ENCODE data around the gene INPP4B. TPM values are rescaled to one million over a fixed set of nuclear protein-coding genes. Genes with fewer than 3 reads are reported as not detected.

Gene INPP4B
- total and polyA plus RNA-seq, 2 donors (not counting 1 experiment from before 2014, with no cell fraction given) = 0.03 TPM; not detected in 1

DNA sequence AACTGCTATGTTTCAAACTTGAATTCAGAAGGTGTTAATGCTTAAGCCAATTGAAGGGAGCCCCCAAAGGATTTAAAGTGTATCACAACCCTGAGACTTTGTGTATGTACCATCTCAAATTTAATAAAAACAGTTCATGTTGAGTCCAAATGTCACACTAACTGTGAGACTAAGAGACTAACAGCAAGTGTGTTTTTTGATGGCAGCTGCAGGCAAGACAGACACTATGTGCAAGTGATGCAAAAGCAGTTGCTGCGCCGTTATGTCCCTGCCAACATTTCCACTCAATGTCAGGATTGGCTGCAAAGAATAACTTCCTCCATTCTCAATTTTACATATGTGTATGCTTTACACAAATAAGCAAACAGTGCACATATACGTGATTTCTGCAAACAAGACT is 615.1 kb downstream of the INPP4B start:
- Mint-ChIP-seq H3K4me1 (no peaks in the 10 kb centered on the region), H3K4me3 (no peak overlapping the region), H3K27ac (no peak overlapping the region), H3K27me3 (no peaks in the 10 kb centered on the region), H3K9me3 (ENCODE audit: insufficient read depth) (no peaks in the 10 kb centered on the region)
- no peak for DNase-seq
- Histone ChIP-seq H3K9me3 (ENCODE audit: control extremely low read depth in 1 of 3, control insufficient read depth in 2 of 3, insufficient read depth in 1 of 3, low read length in 2 of 3) (no peaks in the 10 kb centered on the region), H2AFZ (ENCODE audit: insufficient read depth, low read depth, low read length, poor library complexity, severe bottlenecking) (no peak overlapping the region), H3K36me3 (replicated peaks in 1 of 2; ENCODE audit: control extremely low read depth in 1 of 2, control insufficient read depth in 1 of 2, extremely low read depth in 1 of 2, insufficient read depth in 2 of 2, low read length in 1 of 2) (no peaks in the 10 kb centered on the region), H3K79me2 (ENCODE audit: control insufficient read depth, insufficient read depth, low read length) (no peaks in the 10 kb centered on the region), H3K4me1 (ENCODE audit: control insufficient read depth in 2 of 2, insufficient read depth in 2 of 2, low read length in 2 of 2) (no peaks in the 10 kb centered on the region), H3K4me2 (replicated peaks; ENCODE audit: low read depth, low read length, poor library complexity, severe bottlenecking) (no peak overlapping the region), H3K27ac (ENCODE audit: low read length in 2 of 2) (no peak overlapping the region), H3K27me3 (replicated peaks in 1 of 4; ENCODE audit: control extremely low read depth in 1 of 4, control insufficient read depth in 3 of 4, insufficient read depth in 4 of 4, low read length in 3 of 4) (no peaks in the 10 kb centered on the region), H3K9ac (ENCODE audit: low read length) (no peak overlapping the region), H4K20me1 (ENCODE audit: control insufficient read depth, insufficient read depth, low read length, poor library complexity, severe bottlenecking) (no peaks in the 10 kb centered on the region), H3K4me3 (ENCODE audit: control extremely low read depth in 1 of 5, extremely low read depth in 1 of 5, insufficient read depth in 1 of 5, low read depth in 2 of 5, low read length in 4 of 5) (no peak overlapping the region)
- intact Hi-C loops (cut with micrococcal nuclease) = no loop called here
- POLR2A ChIA-PET = no interaction called here
- 100% methylated on average over 2 of the region's 3 CpGs for WGBS (ENCODE audit: insufficient coverage)
- no peak for ATAC-seq (ENCODE audit: low read depth)
- CTCF ChIA-PET = no interaction called here
- TF ChIP-seq EZH2 (IDR thresholded peaks at IDR 0.05; ENCODE audit: borderline replicate concordance, insufficient read depth, low read depth, low read length, poor library complexity, severe bottlenecking) = no peak
- TF ChIP-seq, protein P1, sequence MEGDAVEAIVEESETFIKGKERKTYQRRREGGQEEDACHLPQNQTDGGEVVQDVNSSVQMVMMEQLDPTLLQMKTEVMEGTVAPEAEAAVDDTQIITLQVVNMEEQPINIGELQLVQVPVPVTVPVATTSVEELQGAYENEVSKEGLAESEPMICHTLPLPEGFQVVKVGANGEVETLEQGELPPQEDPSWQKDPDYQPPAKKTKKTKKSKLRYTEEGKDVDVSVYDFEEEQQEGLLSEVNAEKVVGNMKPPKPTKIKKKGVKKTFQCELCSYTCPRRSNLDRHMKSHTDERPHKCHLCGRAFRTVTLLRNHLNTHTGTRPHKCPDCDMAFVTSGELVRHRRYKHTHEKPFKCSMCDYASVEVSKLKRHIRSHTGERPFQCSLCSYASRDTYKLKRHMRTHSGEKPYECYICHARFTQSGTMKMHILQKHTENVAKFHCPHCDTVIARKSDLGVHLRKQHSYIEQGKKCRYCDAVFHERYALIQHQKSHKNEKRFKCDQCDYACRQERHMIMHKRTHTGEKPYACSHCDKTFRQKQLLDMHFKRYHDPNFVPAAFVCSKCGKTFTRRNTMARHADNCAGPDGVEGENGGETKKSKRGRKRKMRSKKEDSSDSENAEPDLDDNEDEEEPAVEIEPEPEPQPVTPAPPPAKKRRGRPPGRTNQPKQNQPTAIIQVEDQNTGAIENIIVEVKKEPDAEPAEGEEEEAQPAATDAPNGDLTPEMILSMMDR (IDR thresholded peaks at IDR 0.05) = no peak

GRCh38 chr4:142226014-142226413 is 620.1 kb downstream of the INPP4B start:
- H3K4me3 Mint-ChIP-seq = no peak overlapping the region
- CTCF ChIA-PET = no interaction called here

More at GRCh38 chr4:142226014-142226413, 620.1 kb downstream of the INPP4B start:
- no peak overlapping the region for H3K27ac Mint-ChIP-seq
- TF ChIP-seq, protein P1 (IDR thresholded peaks at IDR 0.05) = no peak
- no peak for TF ChIP-seq EZH2 (IDR thresholded peaks at IDR 0.05; ENCODE audit: borderline replicate concordance, insufficient read depth, low read depth, low read length, poor library complexity, severe bottlenecking)
- H3K4me2 ChIP-seq (replicated peaks; ENCODE audit: low read depth, low read length, poor library complexity, severe bottlenecking) = no peak overlapping the region
- no peak overlapping the region for H3K4me3 ChIP-seq (ENCODE audit: control extremely low read depth in 1 of 5, extremely low read depth in 1 of 5, insufficient read depth in 1 of 5, low read depth in 2 of 5, low read length in 4 of 5)
- intact Hi-C loops (cut with micrococcal nuclease) = no loop called here
- H3K4me1 Mint-ChIP-seq = no peaks in the 10 kb centered on the region
- no peaks in the 10 kb centered on the region for H3K9me3 Mint-ChIP-seq (ENCODE audit: insufficient read depth)
- H2AFZ ChIP-seq (ENCODE audit: insufficient read depth, low read depth, low read length, poor library complexity, severe bottlenecking) = no peak overlapping the region
- H3K79me2 ChIP-seq (ENCODE audit: control insufficient read depth, insufficient read depth, low read length) = no peaks in the 10 kb centered on the region
- H3K9me3 ChIP-seq (ENCODE audit: control extremely low read depth in 1 of 3, control insufficient read depth in 2 of 3, insufficient read depth in 1 of 3, low read length in 2 of 3) = no peaks in the 10 kb centered on the region
- no peak for DNase-seq
- no peak for ATAC-seq (ENCODE audit: low read depth)
- H3K27me3 Mint-ChIP-seq = no peaks in the 10 kb centered on the region
- H3K4me1 ChIP-seq (ENCODE audit: control insufficient read depth in 2 of 2, insufficient read depth in 2 of 2, low read length in 2 of 2) = no peaks in the 10 kb centered on the region
- POLR2A ChIA-PET = no interaction called here
- H3K27me3 ChIP-seq (replicated peaks in 1 of 4; ENCODE audit: control extremely low read depth in 1 of 4, control insufficient read depth in 3 of 4, insufficient read depth in 4 of 4, low read length in 3 of 4) = no peaks in the 10 kb centered on the region
- no peak overlapping the region for H3K27ac ChIP-seq (ENCODE audit: low read length in 2 of 2)
- H3K9ac ChIP-seq (ENCODE audit: low read length) = no peak overlapping the region
- no peaks in the 10 kb centered on the region for H4K20me1 ChIP-seq (ENCODE audit: control insufficient read depth, insufficient read depth, low read length, poor library complexity, severe bottlenecking)
- no peaks in the 10 kb centered on the region for H3K36me3 ChIP-seq (replicated peaks in 1 of 2; ENCODE audit: control extremely low read depth in 1 of 2, control insufficient read depth in 1 of 2, extremely low read depth in 1 of 2, insufficient read depth in 2 of 2, low read length in 1 of 2)

Data from B cell (primary cell).